ENCODE measurements around the gene ZNF638.
A peak's percentile ranks its signal among the peaks of the same experiment; 100 is the strongest.

Gene ZNF638

GRCh38 chr2:71479261-71479660 lies 147.7 kb downstream of the ZNF638 start:
- no peak for TF ChIP-seq CTCF (IDR thresholded peaks at IDR 0.05; ENCODE audit: insufficient read depth, low read length, missing control alignments)
- POLR2A ChIA-PET: no interaction called here
- no peak for DNase-seq (ENCODE audit: low read depth, low spot score)
- CTCF ChIA-PET: interaction anchor here (0.8 to 1.2 kb wide), 2 partner anchors 16 to 19 kb away, joined by 3 to 6 read pairs; no protein-coding TSS in a partner anchor
- H3K4me3 ChIP-seq (ENCODE audit: low read depth, low read length): no peak overlapping the region

DNA sequence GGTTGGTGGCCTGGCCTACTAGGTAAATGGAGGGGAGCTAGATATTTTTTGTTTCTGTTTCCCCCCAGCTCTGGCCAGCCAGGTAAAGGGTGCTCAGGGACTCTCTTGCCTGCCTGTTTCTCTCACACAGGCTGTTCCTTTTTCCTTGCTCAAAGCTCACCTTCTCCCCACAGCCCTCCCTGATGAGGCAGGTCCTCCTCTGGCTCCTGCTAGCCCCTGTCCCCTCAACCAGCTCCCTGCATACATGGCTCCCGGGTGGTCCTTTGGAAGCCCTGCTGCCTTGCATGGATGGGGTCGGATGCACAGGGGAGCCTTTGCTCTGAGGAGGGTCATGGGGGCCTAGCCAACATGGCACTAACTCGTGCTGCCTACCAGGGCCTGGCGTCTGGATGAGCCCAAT lies 149.5 kb downstream of the ZNF638 start:
- CTCF ChIA-PET: interaction anchor here (1.1 to 2.2 kb wide), 3 partner anchors 20 to 151 kb away, joined by 3 to 11 read pairs (median 6); no protein-coding TSS in a partner anchor
- no peak for TF ChIP-seq CTCF (IDR thresholded peaks at IDR 0.05; ENCODE audit: insufficient read depth, low read length, missing control alignments)
- no peak for DNase-seq (ENCODE audit: low read depth, low spot score)
- POLR2A ChIA-PET: no interaction called here
- no peak overlapping the region for H3K4me3 ChIP-seq (ENCODE audit: low read depth, low read length)

DNA sequence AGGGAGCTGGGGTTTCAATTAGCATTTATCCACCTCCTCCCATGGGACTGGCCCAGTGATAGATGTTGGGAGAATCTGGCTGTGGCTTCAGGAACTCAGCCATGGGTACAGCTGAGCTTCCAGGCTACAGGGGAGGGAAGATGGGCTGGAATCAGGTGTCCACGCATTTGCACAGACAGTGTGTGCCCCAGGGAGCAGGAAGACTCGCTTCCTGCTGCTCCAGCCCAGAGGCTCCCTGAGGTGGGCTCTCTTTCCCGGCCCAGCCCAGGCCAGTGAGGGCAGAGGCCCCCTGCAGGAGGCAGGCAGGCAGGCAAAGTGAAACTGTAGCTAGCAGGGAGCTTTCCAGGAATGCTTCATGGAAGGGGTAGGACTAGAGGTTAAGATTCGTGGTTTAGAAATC lies 150.5 kb downstream of the ZNF638 start:
- POLR2A ChIA-PET: no interaction called here
- CTCF ChIA-PET: interaction anchor here (0.8 to 2.2 kb wide), 3 partner anchors 11 to 21 kb away, joined by 3 to 11 read pairs (median 3); no protein-coding TSS in a partner anchor
- no peak for DNase-seq (ENCODE audit: low read depth, low spot score)
- peak; percentile 31 for TF ChIP-seq CTCF (IDR thresholded peaks at IDR 0.05; ENCODE audit: insufficient read depth, low read length, missing control alignments)
- no peak overlapping the region for H3K4me3 ChIP-seq (ENCODE audit: low read depth, low read length)

GRCh38 chr2:71483246-71483645 lies 151.7 kb downstream of the ZNF638 start:
- CTCF ChIA-PET: interaction anchor here (1.2 kb wide), 1 partner anchor 10 kb away, joined by 3 read pairs; no protein-coding TSS in a partner anchor

GRCh38 chr2:71484354-71484753 lies 152.8 kb downstream of the ZNF638 start:
- TF ChIP-seq CTCF (IDR thresholded peaks at IDR 0.05; ENCODE audit: insufficient read depth, low read length, missing control alignments): no peak
- H3K4me3 ChIP-seq (ENCODE audit: low read depth, low read length): no peak overlapping the region
- ChIA-PET CTCF (interaction anchor here (0.8 kb wide), 1 partner anchor 25 kb away, joined by 4 read pairs; no protein-coding TSS in a partner anchor), POLR2A (no interaction called here)
- no peak for DNase-seq (ENCODE audit: low read depth, low spot score)

More at GRCh38 chr2:71483246-71483645, 151.7 kb downstream of the ZNF638 start:
- TF ChIP-seq CTCF (IDR thresholded peaks at IDR 0.05; ENCODE audit: insufficient read depth, low read length, missing control alignments): no peak
- no peak for DNase-seq (ENCODE audit: low read depth, low spot score)
- H3K4me3 ChIP-seq (ENCODE audit: low read depth, low read length): no peak overlapping the region
- POLR2A ChIA-PET: no interaction called here

All from AG04449 (cell line).